Measurements from ENCODE around the gene APOBEC3C. TPM values are rescaled to one million over a fixed set of nuclear protein-coding genes. Genes with fewer than 3 reads are reported as not detected.

The APOBEC3C gene
- total RNA-seq, 1 experiment from 2014 or later, result 12.7 TPM

GRCh38 chr22:39068033-39068785 is 54.2 kb downstream of the APOBEC3C start:
- TF ChIP-seq POLR2AphosphoS5 (IDR thresholded peaks at IDR 0.05; ENCODE audit: low read depth, low read length) (no peak), REST (IDR thresholded peaks at IDR 0.05; ENCODE audit: insufficient read depth in 1 of 2, low read depth in 2 of 2, low read length in 1 of 2) (no peak), CTCF (IDR thresholded peaks at IDR 0.05) (no peak; the same call in 1 of the 2 replicates), TCF7L2 (IDR thresholded peaks at IDR 0.05; ENCODE audit: low read depth, low read length) (no peak), SIN3A (IDR thresholded peaks at IDR 0.05; ENCODE audit: borderline replicate concordance, insufficient read depth, low read depth, low read length) (no peak)
- CTCF ChIA-PET, result no interaction called here
- intact Hi-C loops (cut with micrococcal nuclease; ENCODE audit: unreplicated experiment) (no loop called here), in situ Hi-C loops (cut with HindIII; ENCODE audit: low pct_unique_long_range_greater_than_20kb, low sequenced_read_pairs) (no loop called here)
- Histone ChIP-seq H3K9me3 (ENCODE audit: control insufficient read depth, insufficient read depth, low read depth, low read length) (no peaks in the 10 kb centered on the region), H3K27ac (ENCODE audit: low read length) (no peak overlapping the region), H3K27me3 (ENCODE audit: control insufficient read depth, insufficient read depth, low read length) (no peaks in the 10 kb centered on the region), H3K4me1 (ENCODE audit: control insufficient read depth, insufficient read depth, low read length) (no peaks in the 10 kb centered on the region), H3K4me3 (ENCODE audit: low read depth in 2 of 2, low read length in 2 of 2) (no peak overlapping the region), H3K36me3 (ENCODE audit: control insufficient read depth, insufficient read depth, low read length) (no peaks in the 10 kb centered on the region)
- DNase-seq (ENCODE audit: low read depth, low spot score) (no peak), ATAC-seq (no peak)
- POLR2A ChIA-PET, result interaction anchor here (0.6 kb wide), 1 partner anchor 38 kb away, joined by 3 read pairs; no protein-coding TSS in a partner anchor
- BruUV-seq (replicated peaks), result no TSS peak

Other genes starting within 250 kb of the APOBEC3C start
- gene DNAL4, start 220.1 kb upstream of the APOBEC3C start, total RNA-seq (2021; ENCODE audit: unreplicated experiment), result 10.5 TPM
- gene NPTXR, start 170.2 kb upstream of the APOBEC3C start, total RNA-seq (2021; ENCODE audit: unreplicated experiment), result 32.6 TPM
- gene CBX6, start 142.0 kb upstream of the APOBEC3C start, total RNA-seq (2021; ENCODE audit: unreplicated experiment), result 98.4 TPM
- not detected for gene APOBEC3A, start 56.6 kb upstream of the APOBEC3C start, total RNA-seq (2021; ENCODE audit: unreplicated experiment)
- gene APOBEC3B, start 31.9 kb upstream of the APOBEC3C start, total RNA-seq (2021; ENCODE audit: unreplicated experiment), result 15.6 TPM
- 3.3 TPM for gene APOBEC3D, start 6.9 kb downstream of the APOBEC3C start, total RNA-seq (2021; ENCODE audit: unreplicated experiment)
- 7.7 TPM for gene APOBEC3F, start 26.6 kb downstream of the APOBEC3C start, total RNA-seq (2021; ENCODE audit: unreplicated experiment)
- 4.8 TPM for gene APOBEC3G, start 63.0 kb downstream of the APOBEC3C start, total RNA-seq (2021; ENCODE audit: unreplicated experiment)
- gene APOBEC3H, start 83.0 kb downstream of the APOBEC3C start, total RNA-seq (2021; ENCODE audit: unreplicated experiment), result not detected
- gene CBX7, start 138.4 kb downstream of the APOBEC3C start, total RNA-seq (2021; ENCODE audit: unreplicated experiment), result 14.5 TPM
- 78.0 TPM for gene PDGFB, start 230.7 kb downstream of the APOBEC3C start, total RNA-seq (2021; ENCODE audit: unreplicated experiment)